MCF 10A (cell line): ENCODE results near the gene CAPS. TPM values are rescaled to one million over a fixed set of nuclear protein-coding genes. Genes with fewer than 3 reads are reported as not detected.
A peak's percentile ranks its signal among the peaks of the same experiment; 100 is the strongest.

Experiments
- BruUV-seq: library from RNA; stranded (reverse); fragments of 400-500 nt; replicated peaks from 2 replicates; lab custom pipeline; 2021; lab: Mats Ljungman, UMichigan
- CTCF ChIA-PET: fragments of 300-600 bp; sonication (Branson Sonifier 250); formaldehyde crosslinking; extraction: SDS; loops from one replicate; lab custom pipeline; 2021; ENCODE audit warnings: antibody characterized with exemption, inconsistent platforms; lab: Yijun Ruan, JAX
- POLR2A ChIA-PET: fragments of 300-600, 350-650 bp; sonication (Branson Sonifier 250); formaldehyde crosslinking; extraction: SDS; loops from one replicate; lab custom pipeline; 2020; ENCODE audit warnings: antibody characterized with exemption, inconsistent platforms; lab: Yijun Ruan, JAX
- DNase-seq: peaks from one replicate; pipeline ENCODE4 v3.0.0-alpha.2; 2018; ENCODE audit not compliant: unreplicated experiment
- H3K27ac Mint-ChIP-seq: one replicate; pipeline ENCODE4 v1.8.0; 2022; ENCODE audit warnings: mild to moderate bottlenecking, low read depth, mixed read lengths; ENCODE audit not compliant: unreplicated experiment
- H3K27me3 Mint-ChIP-seq: one replicate; pipeline ENCODE4 v1.8.0; 2022; ENCODE audit warnings: mixed read lengths; ENCODE audit not compliant: insufficient read depth, unreplicated experiment
- H3K36me3 Mint-ChIP-seq: one replicate; pipeline ENCODE4 v1.8.0; 2022; ENCODE audit warnings: mild to moderate bottlenecking, moderate library complexity, mixed read lengths; ENCODE audit not compliant: insufficient read depth, unreplicated experiment
- H3K4me1 Mint-ChIP-seq: one replicate; pipeline ENCODE4 v1.8.0; 2022; ENCODE audit warnings: mixed read lengths; ENCODE audit not compliant: insufficient read depth, unreplicated experiment
- H3K4me3 Mint-ChIP-seq: one replicate; pipeline ENCODE4 v1.8.0; 2022; ENCODE audit warnings: mild to moderate bottlenecking, moderate library complexity, mixed read lengths; ENCODE audit not compliant: unreplicated experiment
- H3K9me3 Mint-ChIP-seq: one replicate; pipeline ENCODE4 v1.8.0; 2022; ENCODE audit warnings: mixed read lengths; ENCODE audit not compliant: unreplicated experiment
- intact Hi-C: fragments of 100-400 bp; cut with micrococcal nuclease; formaldehyde crosslinking; loops from 2 replicates; pipeline ENCODE4 v1.14.1; 2022
- total RNA-seq: library from RNA; stranded (reverse); gene quantifications from 2 replicates; pipeline ENCODE4 v1.2.3, GENCODE V29; 2022
- TF ChIP-seq, protein P1 (sequence below): fragments of 200-600 bp; IDR thresholded peaks from one replicate; pipeline ENCODE4 v1.8.0; 2022; ENCODE audit warnings: antibody characterized with exemption, mild to moderate bottlenecking; ENCODE audit not compliant: unreplicated experiment

The CAPS gene
- total RNA-seq, 1 experiment from 2014 or later = 7.3 TPM

DNA sequence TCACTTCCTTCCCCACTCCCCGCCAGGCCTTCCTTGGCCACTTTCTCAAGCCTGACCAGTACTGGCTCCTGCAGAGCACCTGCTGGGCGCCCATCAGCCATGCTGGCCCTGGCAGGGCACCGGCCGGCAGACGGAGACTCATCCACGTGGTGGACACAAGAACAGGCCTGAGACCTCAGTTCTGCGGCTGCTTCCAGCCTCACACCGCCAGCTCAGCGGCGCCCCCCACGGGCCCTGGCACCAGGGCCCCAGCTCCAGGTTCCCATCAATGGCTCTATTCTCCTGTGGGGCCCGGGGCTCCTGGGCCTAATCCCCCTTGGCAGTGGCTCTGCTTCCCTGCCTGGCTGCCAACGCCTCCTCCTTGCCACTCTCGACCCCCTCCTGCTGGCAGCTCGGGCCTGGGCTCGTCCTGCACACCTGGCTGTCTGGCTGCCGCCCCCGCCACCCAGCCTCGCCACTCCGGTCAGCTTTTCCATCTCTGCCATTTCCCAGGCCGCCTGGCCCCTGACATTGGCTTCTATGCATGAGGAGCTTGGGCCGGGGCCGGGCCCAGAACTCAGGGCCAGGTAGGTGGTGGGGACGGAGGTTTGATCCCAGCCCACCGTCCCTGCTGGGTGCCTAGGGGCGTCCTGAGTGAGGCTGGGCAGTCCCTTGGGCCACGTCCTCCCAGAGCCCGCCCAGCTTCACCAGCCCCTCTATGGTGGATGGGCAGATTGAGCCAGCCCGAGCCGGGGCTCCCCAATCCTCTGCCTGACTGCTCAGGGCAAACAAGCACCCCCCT lies 16.7 kb upstream of the CAPS start:
- no peak for DNase-seq
- CTCF ChIA-PET = interaction anchor here (0.6 to 0.8 kb wide), 2 partner anchors 94 to 123 kb away, joined by 3 to 4 read pairs; no protein-coding TSS in a partner anchor
- POLR2A ChIA-PET = no interaction called here
- H3K4me1 Mint-ChIP-seq = peaks cover 6% of the 10 kb centered on the region
- BruUV-seq = no TSS peak
- H3K9me3 Mint-ChIP-seq = no peaks in the 10 kb centered on the region
- no peak overlapping the region for H3K27ac Mint-ChIP-seq
- no peaks in the 10 kb centered on the region for H3K27me3 Mint-ChIP-seq
- TF ChIP-seq, protein P1, sequence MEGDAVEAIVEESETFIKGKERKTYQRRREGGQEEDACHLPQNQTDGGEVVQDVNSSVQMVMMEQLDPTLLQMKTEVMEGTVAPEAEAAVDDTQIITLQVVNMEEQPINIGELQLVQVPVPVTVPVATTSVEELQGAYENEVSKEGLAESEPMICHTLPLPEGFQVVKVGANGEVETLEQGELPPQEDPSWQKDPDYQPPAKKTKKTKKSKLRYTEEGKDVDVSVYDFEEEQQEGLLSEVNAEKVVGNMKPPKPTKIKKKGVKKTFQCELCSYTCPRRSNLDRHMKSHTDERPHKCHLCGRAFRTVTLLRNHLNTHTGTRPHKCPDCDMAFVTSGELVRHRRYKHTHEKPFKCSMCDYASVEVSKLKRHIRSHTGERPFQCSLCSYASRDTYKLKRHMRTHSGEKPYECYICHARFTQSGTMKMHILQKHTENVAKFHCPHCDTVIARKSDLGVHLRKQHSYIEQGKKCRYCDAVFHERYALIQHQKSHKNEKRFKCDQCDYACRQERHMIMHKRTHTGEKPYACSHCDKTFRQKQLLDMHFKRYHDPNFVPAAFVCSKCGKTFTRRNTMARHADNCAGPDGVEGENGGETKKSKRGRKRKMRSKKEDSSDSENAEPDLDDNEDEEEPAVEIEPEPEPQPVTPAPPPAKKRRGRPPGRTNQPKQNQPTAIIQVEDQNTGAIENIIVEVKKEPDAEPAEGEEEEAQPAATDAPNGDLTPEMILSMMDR = peak; percentile 12
- peaks cover 22% of the 10 kb centered on the region for H3K36me3 Mint-ChIP-seq
- intact Hi-C loops = no loop called here
- H3K4me3 Mint-ChIP-seq = no peak overlapping the region

DNA sequence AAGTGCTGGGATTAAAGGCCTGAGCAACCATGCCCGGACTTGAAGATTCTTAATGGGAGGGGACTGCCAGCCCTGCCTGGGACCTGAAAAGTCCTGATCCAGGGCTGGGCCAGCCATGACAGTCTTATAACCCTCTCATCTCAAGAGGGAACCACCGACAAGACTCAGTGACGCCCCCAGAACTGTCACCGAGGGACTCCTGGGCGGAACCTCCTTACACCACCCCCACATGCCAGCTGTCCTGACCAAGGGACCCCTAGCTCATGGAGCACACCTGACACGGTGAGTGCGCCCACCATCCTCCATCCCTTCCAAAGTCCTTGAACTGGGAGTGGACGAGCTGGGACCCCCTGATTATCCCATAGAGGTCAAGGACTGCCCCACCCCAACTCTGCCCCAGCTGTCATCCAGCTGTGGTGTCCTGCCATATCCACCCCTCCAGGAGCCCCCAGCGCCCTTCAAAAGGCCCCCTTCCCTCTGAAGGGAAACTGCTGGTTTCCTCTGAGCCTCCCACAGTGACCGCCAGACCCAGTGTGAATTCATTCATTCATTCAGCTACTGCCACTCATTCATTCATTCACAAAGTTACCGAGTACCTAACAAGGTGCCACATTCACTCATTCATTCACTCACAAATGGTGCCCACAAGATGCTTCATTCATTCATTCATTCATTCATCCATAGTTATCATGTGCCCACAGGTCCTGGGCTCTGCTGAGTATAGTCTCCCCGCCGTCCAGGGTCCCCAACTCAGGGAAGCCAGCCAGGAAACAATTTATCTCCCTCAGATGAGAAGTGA lies 14.1 kb upstream of the CAPS start:
- peaks cover 6% of the 10 kb centered on the region for H3K4me1 Mint-ChIP-seq
- ChIA-PET POLR2A (interaction anchor here (0.6 kb wide), 1 partner anchor 892 kb away, joined by 3 read pairs; no protein-coding TSS in a partner anchor), CTCF (interaction anchor here (0.5 to 2.8 kb wide), 3 partner anchors 33 to 104 kb away, joined by 3 to 13 read pairs (median 4); no protein-coding TSS in a partner anchor)
- no peaks in the 10 kb centered on the region for H3K27me3 Mint-ChIP-seq
- no peak for DNase-seq
- intact Hi-C loops = no loop called here
- TF ChIP-seq, protein P1 = no peak
- BruUV-seq = no TSS peak
- H3K36me3 Mint-ChIP-seq = peaks cover 38% of the 10 kb centered on the region
- H3K9me3 Mint-ChIP-seq = no peaks in the 10 kb centered on the region
- H3K27ac Mint-ChIP-seq = no peak overlapping the region
- H3K4me3 Mint-ChIP-seq = no peak overlapping the region

- Mint-ChIP-seq H3K4me3 (peak overlapping the region; percentile 28), H3K36me3 (peaks cover 38% of the 10 kb centered on the region), H3K4me1 (peaks cover 6% of the 10 kb centered on the region), H3K9me3 (no peaks in the 10 kb centered on the region), H3K27ac (no peak overlapping the region), H3K27me3 (no peaks in the 10 kb centered on the region)
- CTCF ChIA-PET = interaction anchor here (1.0 to 2.8 kb wide), 2 partner anchors 34 to 97 kb away, joined by 3 to 13 read pairs; no protein-coding TSS in a partner anchor
- TF ChIP-seq, protein P1 = no peak
- POLR2A ChIA-PET = no interaction called here
- BruUV-seq = no TSS peak
- intact Hi-C loops = no loop called here
- no peak for DNase-seq
These were observed 13.1 kb upstream of the CAPS start for GRCh38 chr19:5900976-5901375.
